ENCODE measurements around the gene GHR.

DNA sequence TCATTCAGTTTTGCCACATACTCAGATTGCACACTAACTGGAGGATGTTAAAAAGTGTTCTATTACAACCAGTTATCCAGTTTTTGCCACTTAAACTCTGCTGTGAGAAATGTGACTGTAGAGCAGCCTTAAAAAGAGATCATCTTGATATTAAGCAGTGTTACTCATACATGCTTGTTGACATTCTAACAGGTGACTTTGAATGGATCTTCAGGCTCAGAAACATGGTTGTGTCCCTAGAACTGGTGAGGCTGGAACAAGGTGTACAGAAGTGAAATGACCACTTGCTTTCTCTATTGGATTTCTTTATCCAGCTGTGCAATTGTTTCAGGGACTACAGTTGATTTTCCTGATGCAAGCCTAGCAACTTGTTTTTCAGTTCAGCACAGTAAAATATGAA is 167.3 kb downstream of the GHR start:
- TF ChIP-seq POLR2A (IDR thresholded peaks at IDR 0.05), result no peak
- TF ChIP-seq, protein P1, sequence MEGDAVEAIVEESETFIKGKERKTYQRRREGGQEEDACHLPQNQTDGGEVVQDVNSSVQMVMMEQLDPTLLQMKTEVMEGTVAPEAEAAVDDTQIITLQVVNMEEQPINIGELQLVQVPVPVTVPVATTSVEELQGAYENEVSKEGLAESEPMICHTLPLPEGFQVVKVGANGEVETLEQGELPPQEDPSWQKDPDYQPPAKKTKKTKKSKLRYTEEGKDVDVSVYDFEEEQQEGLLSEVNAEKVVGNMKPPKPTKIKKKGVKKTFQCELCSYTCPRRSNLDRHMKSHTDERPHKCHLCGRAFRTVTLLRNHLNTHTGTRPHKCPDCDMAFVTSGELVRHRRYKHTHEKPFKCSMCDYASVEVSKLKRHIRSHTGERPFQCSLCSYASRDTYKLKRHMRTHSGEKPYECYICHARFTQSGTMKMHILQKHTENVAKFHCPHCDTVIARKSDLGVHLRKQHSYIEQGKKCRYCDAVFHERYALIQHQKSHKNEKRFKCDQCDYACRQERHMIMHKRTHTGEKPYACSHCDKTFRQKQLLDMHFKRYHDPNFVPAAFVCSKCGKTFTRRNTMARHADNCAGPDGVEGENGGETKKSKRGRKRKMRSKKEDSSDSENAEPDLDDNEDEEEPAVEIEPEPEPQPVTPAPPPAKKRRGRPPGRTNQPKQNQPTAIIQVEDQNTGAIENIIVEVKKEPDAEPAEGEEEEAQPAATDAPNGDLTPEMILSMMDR (IDR thresholded peaks at IDR 0.05), result no peak

Measured in stomach (tissue), 4 donors.